WTC11 (cell line): ENCODE results near the gene PDSS2. TPM values are rescaled to one million over a fixed set of nuclear protein-coding genes. Genes with fewer than 3 reads are reported as not detected.
A peak's percentile ranks its signal among the peaks of the same experiment; 100 is the strongest.

Experiments
- ATAC-seq: fragments of 200-7000 bp; cut with Tn5 transposase; 2 replicates; pipeline ENCODE4 v1.10.0; 2021; ENCODE audit warnings: mild to moderate bottlenecking, moderate library complexity
- CTCF ChIA-PET: fragments of 300-600 bp; sonication (Branson Sonifier 250); formaldehyde crosslinking; loops from one replicate; lab custom pipeline; 2021; ENCODE audit warnings: antibody characterized with exemption; lab: Charles Lee
- POLR2A ChIA-PET: fragments of 350-600 bp; sonication (Branson Sonifier 250); formaldehyde crosslinking; loops from one replicate; lab custom pipeline; 2021; ENCODE audit warnings: antibody characterized with exemption; lab: Charles Lee
- DNase-seq: peaks from one replicate; pipeline ENCODE4 v3.0.0; 2021; ENCODE audit warnings: low spot score
- H3K27ac Mint-ChIP-seq: 2 replicates; pipeline ENCODE4 v1.8.0; 2021; ENCODE audit warnings: mixed read lengths
- H3K27me3 Mint-ChIP-seq: 2 replicates; pipeline ENCODE4 v1.8.0; 2021; ENCODE audit warnings: low read depth, mild to moderate bottlenecking, moderate library complexity, mixed read lengths
- H3K36me3 Mint-ChIP-seq: 2 replicates; pipeline ENCODE4 v1.8.0; 2021; ENCODE audit warnings: mixed read lengths
- H3K4me1 Mint-ChIP-seq: 2 replicates; pipeline ENCODE4 v1.8.0; 2022; ENCODE audit warnings: mixed read lengths
- H3K4me3 Mint-ChIP-seq: 2 replicates; pipeline ENCODE4 v1.8.0; 2021; ENCODE audit warnings: mild to moderate bottlenecking, moderate library complexity, mixed read lengths
- H3K9me3 Mint-ChIP-seq: 2 replicates; pipeline ENCODE4 v1.8.0; 2021; ENCODE audit warnings: mixed read lengths
- AFF4 ChIP-seq: sonication (generic); formaldehyde crosslinking; IDR thresholded peaks from 2 replicates; pipeline ENCODE4 v1.8.1; 2023; ENCODE audit warnings: mild to moderate bottlenecking, missing genetic modification reagents, borderline replicate concordance
- ESRRA ChIP-seq: sonication (generic); formaldehyde crosslinking; IDR thresholded peaks from 2 replicates; pipeline ENCODE4 v1.8.1; 2022; ENCODE audit warnings: mild to moderate bottlenecking, missing genetic modification reagents, borderline replicate concordance
- FOXK1 ChIP-seq: sonication (generic); formaldehyde crosslinking; IDR thresholded peaks from 2 replicates; pipeline ENCODE4 v1.8.0; 2022; ENCODE audit warnings: mild to moderate bottlenecking, moderate library complexity, missing genetic modification reagents
- HMGXB4 ChIP-seq: sonication (generic); formaldehyde crosslinking; IDR thresholded peaks from 2 replicates; pipeline ENCODE4 v1.8.1; 2023; ENCODE audit warnings: mild to moderate bottlenecking, moderate library complexity, missing genetic modification reagents
- KAT7 ChIP-seq: sonication (generic); formaldehyde crosslinking; IDR thresholded peaks from 2 replicates; pipeline ENCODE4 v1.8.1; 2023; ENCODE audit warnings: missing genetic modification reagents, mild to moderate bottlenecking, borderline replicate concordance
- NFYB ChIP-seq: sonication (generic); formaldehyde crosslinking; conservative IDR thresholded peaks from 2 replicates; pipeline ENCODE4 v1.8.0; 2022; ENCODE audit warnings: low read depth, missing genetic modification reagents
- NR2C2 ChIP-seq: sonication (generic); formaldehyde crosslinking; IDR thresholded peaks from 2 replicates; pipeline ENCODE4 v1.8.0; 2022; ENCODE audit warnings: mild to moderate bottlenecking, missing genetic modification reagents
- NR3C1 ChIP-seq: sonication (generic); formaldehyde crosslinking; conservative IDR thresholded peaks from 2 replicates; pipeline ENCODE4 v1.8.1; 2023; ENCODE audit warnings: low read depth, mild to moderate bottlenecking, missing genetic modification reagents
- SOX15 ChIP-seq: fragments of 250-450 bp; sonication (Bioruptor Pico); IDR thresholded peaks from 2 replicates; pipeline ENCODE4 v1.9.0; 2021; ENCODE audit warnings: mild to moderate bottlenecking
- USF1 ChIP-seq: sonication (generic); formaldehyde crosslinking; IDR thresholded peaks from 2 replicates; pipeline ENCODE4 v1.8.0; 2022; ENCODE audit warnings: mild to moderate bottlenecking, missing genetic modification reagents
- ZNF121 ChIP-seq: sonication (generic); formaldehyde crosslinking; IDR thresholded peaks from 2 replicates; pipeline ENCODE4 v1.8.0; 2023; ENCODE audit warnings: missing genetic modification reagents
- ZNF512 ChIP-seq: sonication (generic); formaldehyde crosslinking; IDR thresholded peaks from 2 replicates; pipeline ENCODE4 v1.8.1; 2022; ENCODE audit warnings: missing genetic modification reagents, borderline replicate concordance
- total RNA-seq: library from RNA; stranded (reverse); gene quantifications from 3 replicates; pipeline ENCODE4 v1.2.3, GENCODE V29; 2021
- TF ChIP-seq, protein P1 (sequence below): fragments of 250-450 bp; sonication (Bioruptor Pico); IDR thresholded peaks from 2 replicates; pipeline ENCODE4 v1.9.0; 2021; ENCODE audit warnings: moderate library complexity, mild to moderate bottlenecking, inconsistent platforms, borderline replicate concordance
- TF ChIP-seq, protein P2 (sequence below): sonication (generic); formaldehyde crosslinking; IDR thresholded peaks from 2 replicates; pipeline ENCODE4 v1.8.1; 2022; ENCODE audit warnings: mild to moderate bottlenecking, missing genetic modification reagents, moderate library complexity, borderline replicate concordance
- TF ChIP-seq, protein P3 (sequence below): sonication (generic); formaldehyde crosslinking; IDR thresholded peaks from 2 replicates; pipeline ENCODE4 v1.8.0; 2022; ENCODE audit warnings: mild to moderate bottlenecking, missing genetic modification reagents
- TF ChIP-seq, protein P4 (sequence below): fragments of 250-450 bp; sonication (Bioruptor Pico); IDR thresholded peaks from 2 replicates; pipeline ENCODE4 v1.9.0; 2021; ENCODE audit warnings: mild to moderate bottlenecking, borderline replicate concordance

The PDSS2 gene
- total RNA-seq, 1 experiment from 2014 or later: 18.3 TPM

DNA sequence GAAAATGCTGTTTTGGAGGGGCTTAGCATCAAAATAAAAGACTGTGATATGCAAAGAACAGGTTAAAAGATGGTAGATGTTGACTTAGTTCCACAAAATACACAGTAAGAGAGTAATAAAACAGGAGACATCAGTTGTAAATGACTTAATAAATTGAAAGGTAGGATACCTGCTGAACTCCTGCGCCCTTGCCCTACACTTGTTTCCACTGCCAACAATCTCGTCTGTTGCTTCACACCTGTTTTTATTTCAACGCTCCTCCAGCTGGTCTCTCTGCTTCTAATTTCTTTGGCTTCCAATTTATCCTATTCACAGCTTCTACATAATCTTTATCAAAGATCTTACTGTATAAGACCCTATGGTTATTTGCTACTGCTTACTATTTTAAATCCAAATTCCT is 228.1 kb downstream of the PDSS2 start:
- Mint-ChIP-seq H3K9me3 (peaks cover 8% of the 10 kb centered on the region), H3K27ac (no peak overlapping the region), H3K36me3 (peaks cover 7% of the 10 kb centered on the region; the same call in 1 of the 2 replicates), H3K27me3 (no peaks in the 10 kb centered on the region), H3K4me3 (no peak overlapping the region), H3K4me1 (peaks cover 12% of the 10 kb centered on the region)
- ChIA-PET POLR2A (no interaction called here), CTCF (no interaction called here)
- DNase-seq (no peak), ATAC-seq (no peak)
- no peak for TF ChIP-seq ZNF512 (CRISPR knock-in tag)
- TF ChIP-seq FOXK1: no peak
- TF ChIP-seq, protein P1, sequence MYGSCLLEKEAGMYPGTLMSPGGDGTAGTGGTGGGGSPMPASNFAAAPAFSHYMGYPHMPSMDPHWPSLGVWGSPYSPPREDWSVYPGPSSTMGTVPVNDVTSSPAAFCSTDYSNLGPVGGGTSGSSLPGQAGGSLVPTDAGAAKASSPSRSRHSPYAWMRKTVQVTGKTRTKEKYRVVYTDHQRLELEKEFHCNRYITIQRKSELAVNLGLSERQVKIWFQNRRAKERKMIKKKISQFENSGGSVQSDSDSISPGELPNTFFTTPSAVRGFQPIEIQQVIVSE (CRISPR knock-in tag): no peak
- TF ChIP-seq NR3C1 (CRISPR knock-in tag): no peak
- TF ChIP-seq HMGXB4 (CRISPR knock-in tag): no peak
- no peak for TF ChIP-seq ZNF121 (CRISPR knock-in tag)
- TF ChIP-seq, protein P2, sequence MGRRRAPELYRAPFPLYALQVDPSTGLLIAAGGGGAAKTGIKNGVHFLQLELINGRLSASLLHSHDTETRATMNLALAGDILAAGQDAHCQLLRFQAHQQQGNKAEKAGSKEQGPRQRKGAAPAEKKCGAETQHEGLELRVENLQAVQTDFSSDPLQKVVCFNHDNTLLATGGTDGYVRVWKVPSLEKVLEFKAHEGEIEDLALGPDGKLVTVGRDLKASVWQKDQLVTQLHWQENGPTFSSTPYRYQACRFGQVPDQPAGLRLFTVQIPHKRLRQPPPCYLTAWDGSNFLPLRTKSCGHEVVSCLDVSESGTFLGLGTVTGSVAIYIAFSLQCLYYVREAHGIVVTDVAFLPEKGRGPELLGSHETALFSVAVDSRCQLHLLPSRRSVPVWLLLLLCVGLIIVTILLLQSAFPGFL (CRISPR knock-in tag): no peak
- no peak for TF ChIP-seq AFF4 (CRISPR knock-in tag)
- TF ChIP-seq USF1 (CRISPR knock-in tag): no peak
- TF ChIP-seq, protein P3, sequence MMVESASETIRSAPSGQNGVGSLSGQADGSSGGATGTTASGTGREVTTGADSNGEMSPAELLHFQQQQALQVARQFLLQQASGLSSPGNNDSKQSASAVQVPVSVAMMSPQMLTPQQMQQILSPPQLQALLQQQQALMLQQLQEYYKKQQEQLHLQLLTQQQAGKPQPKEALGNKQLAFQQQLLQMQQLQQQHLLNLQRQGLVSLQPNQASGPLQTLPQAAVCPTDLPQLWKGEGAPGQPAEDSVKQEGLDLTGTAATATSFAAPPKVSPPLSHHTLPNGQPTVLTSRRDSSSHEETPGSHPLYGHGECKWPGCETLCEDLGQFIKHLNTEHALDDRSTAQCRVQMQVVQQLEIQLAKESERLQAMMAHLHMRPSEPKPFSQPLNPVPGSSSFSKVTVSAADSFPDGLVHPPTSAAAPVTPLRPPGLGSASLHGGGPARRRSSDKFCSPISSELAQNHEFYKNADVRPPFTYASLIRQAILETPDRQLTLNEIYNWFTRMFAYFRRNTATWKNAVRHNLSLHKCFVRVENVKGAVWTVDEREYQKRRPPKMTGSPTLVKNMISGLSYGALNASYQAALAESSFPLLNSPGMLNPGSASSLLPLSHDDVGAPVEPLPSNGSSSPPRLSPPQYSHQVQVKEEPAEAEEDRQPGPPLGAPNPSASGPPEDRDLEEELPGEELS: no peak
- TF ChIP-seq NR2C2 (CRISPR knock-in tag): no peak

DNA sequence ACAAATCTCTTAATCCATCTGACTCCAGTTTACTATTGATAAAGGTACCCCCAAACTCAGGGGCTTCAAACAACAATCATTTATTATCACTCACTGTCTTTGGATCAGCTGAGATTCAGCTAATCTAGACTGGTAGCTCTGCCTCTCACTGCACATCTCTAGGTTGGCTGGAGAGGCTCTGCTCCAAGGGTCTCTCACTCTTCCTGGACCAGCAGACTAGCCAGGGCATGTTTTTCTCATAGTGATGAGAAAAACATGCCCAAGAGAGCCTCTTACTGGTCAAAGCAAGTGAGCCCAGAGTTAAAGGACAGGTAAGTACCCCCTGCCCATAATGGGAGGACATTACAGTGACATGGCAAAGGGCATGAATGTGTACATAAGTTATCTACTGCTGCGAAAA is 228.9 kb downstream of the PDSS2 start:
- ChIA-PET CTCF (interaction anchor here (0.5 kb wide), 1 partner anchor 10 kb away, joined by 3 read pairs; no protein-coding TSS in a partner anchor), POLR2A (no interaction called here)
- ATAC-seq (no peak; the same call in 1 of the 2 replicates), DNase-seq (no peak)
- peak overlapping the region; percentile 88 for H3K27ac Mint-ChIP-seq
- peaks cover under 1% of the 10 kb centered on the region; the same call in 1 of the 2 replicates for H3K36me3 Mint-ChIP-seq
- no peak overlapping the region for H3K4me3 Mint-ChIP-seq
- peaks cover 2% of the 10 kb centered on the region for H3K9me3 Mint-ChIP-seq
- peaks cover 12% of the 10 kb centered on the region for H3K4me1 Mint-ChIP-seq
- no peaks in the 10 kb centered on the region for H3K27me3 Mint-ChIP-seq
- TF ChIP-seq KAT7 (CRISPR knock-in tag) (no peak), ESRRA (CRISPR knock-in tag) (no peak), SOX15 (CRISPR knock-in tag) (no peak), NFYB (CRISPR knock-in tag) (no peak)
- TF ChIP-seq, protein P4, sequence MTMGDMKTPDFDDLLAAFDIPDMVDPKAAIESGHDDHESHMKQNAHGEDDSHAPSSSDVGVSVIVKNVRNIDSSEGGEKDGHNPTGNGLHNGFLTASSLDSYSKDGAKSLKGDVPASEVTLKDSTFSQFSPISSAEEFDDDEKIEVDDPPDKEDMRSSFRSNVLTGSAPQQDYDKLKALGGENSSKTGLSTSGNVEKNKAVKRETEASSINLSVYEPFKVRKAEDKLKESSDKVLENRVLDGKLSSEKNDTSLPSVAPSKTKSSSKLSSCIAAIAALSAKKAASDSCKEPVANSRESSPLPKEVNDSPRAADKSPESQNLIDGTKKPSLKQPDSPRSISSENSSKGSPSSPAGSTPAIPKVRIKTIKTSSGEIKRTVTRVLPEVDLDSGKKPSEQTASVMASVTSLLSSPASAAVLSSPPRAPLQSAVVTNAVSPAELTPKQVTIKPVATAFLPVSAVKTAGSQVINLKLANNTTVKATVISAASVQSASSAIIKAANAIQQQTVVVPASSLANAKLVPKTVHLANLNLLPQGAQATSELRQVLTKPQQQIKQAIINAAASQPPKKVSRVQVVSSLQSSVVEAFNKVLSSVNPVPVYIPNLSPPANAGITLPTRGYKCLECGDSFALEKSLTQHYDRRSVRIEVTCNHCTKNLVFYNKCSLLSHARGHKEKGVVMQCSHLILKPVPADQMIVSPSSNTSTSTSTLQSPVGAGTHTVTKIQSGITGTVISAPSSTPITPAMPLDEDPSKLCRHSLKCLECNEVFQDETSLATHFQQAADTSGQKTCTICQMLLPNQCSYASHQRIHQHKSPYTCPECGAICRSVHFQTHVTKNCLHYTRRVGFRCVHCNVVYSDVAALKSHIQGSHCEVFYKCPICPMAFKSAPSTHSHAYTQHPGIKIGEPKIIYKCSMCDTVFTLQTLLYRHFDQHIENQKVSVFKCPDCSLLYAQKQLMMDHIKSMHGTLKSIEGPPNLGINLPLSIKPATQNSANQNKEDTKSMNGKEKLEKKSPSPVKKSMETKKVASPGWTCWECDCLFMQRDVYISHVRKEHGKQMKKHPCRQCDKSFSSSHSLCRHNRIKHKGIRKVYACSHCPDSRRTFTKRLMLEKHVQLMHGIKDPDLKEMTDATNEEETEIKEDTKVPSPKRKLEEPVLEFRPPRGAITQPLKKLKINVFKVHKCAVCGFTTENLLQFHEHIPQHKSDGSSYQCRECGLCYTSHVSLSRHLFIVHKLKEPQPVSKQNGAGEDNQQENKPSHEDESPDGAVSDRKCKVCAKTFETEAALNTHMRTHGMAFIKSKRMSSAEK (CRISPR knock-in tag): no peak
